DND-41 (cell line): ENCODE data around the gene PNISR.

Experiments
- ATAC-seq: fragments of 200-7000 bp; cut with Tn5 transposase; 3 replicates; pipeline ENCODE4 v1.9.1; 2021; ENCODE audit warnings: low read depth; ENCODE audit not compliant: insufficient read depth
- DNase-seq: peaks from one replicate; pipeline ENCODE4 v3.0.0-alpha.2; 2020
- H2AFZ ChIP-seq: 2 replicates; pipeline ENCODE4 v1.6.0; 2012; ENCODE audit warnings: low read depth, low read length
- H3K27ac ChIP-seq: 2 replicates; pipeline ENCODE4 v1.5.1; 2012; ENCODE audit warnings: low read length, inconsistent platforms
- H3K27me3 ChIP-seq: fragments of 200-600 bp; sonication (generic); 2 replicates; pipeline ENCODE4 v1.6.0; 2012; ENCODE audit warnings: low read length, mild to moderate bottlenecking, inconsistent platforms; ENCODE audit not compliant: insufficient read depth, poor library complexity
- H3K36me3 ChIP-seq: 2 replicates; pipeline ENCODE4 v1.5.1; 2012; ENCODE audit warnings: low read length, inconsistent platforms; ENCODE audit not compliant: insufficient read depth
- H3K4me1 ChIP-seq: 2 replicates; pipeline ENCODE4 v1.5.1; 2012; ENCODE audit warnings: mild to moderate bottlenecking, low read length; ENCODE audit not compliant: insufficient read depth
- H3K4me2 ChIP-seq: 2 replicates; pipeline ENCODE4 v1.6.0; 2012; ENCODE audit warnings: mild to moderate bottlenecking, moderate library complexity, low read length, inconsistent platforms; ENCODE audit not compliant: insufficient read depth
- H3K4me3 ChIP-seq, 2 experiments: fragments of 200-600 bp in 1 of 2; shearing (Covaris generic) in 1 of 2; 2 replicates each; pipeline ENCODE4 v1.5.1; 2012 to 2016; ENCODE audit warnings: inconsistent platforms in 2 of 2, low read length in 2 of 2, mild to moderate bottlenecking in 2 of 2, low read depth in 1 of 2, moderate library complexity in 1 of 2
- H3K79me2 ChIP-seq: 2 replicates; pipeline ENCODE4 v1.6.0; 2012; ENCODE audit warnings: low read length, inconsistent platforms; ENCODE audit not compliant: insufficient read depth
- H3K9ac ChIP-seq: 2 replicates; pipeline ENCODE4 v1.6.0; 2012; ENCODE audit warnings: low read depth, mild to moderate bottlenecking, inconsistent platforms, low read length, moderate library complexity
- H3K9me3 ChIP-seq: 2 replicates; pipeline ENCODE4 v1.5.1; 2012; ENCODE audit warnings: low read length, moderate library complexity, mild to moderate bottlenecking, inconsistent platforms; ENCODE audit not compliant: insufficient read depth, severe bottlenecking
- H4K20me1 ChIP-seq: 2 replicates; pipeline ENCODE4 v1.6.0; 2012; ENCODE audit warnings: low read length; ENCODE audit not compliant: insufficient read depth
- EZH2 ChIP-seq: IDR thresholded peaks from 3 replicates; pipeline ENCODE4 v1.6.1; 2012; ENCODE audit warnings: borderline replicate concordance, low read depth, mild to moderate bottlenecking, moderate library complexity, low read length, inconsistent platforms; ENCODE audit not compliant: severe bottlenecking
- TF ChIP-seq, protein P1 (sequence below): IDR thresholded peaks from 2 replicates; pipeline ENCODE4 v1.5.1; 2012; ENCODE audit warnings: borderline replicate concordance, low read length, moderate library complexity, mild to moderate bottlenecking; ENCODE audit not compliant: poor library complexity, severe bottlenecking; ENCODE audit errors: extremely low read depth

PNISR gene

DNA sequence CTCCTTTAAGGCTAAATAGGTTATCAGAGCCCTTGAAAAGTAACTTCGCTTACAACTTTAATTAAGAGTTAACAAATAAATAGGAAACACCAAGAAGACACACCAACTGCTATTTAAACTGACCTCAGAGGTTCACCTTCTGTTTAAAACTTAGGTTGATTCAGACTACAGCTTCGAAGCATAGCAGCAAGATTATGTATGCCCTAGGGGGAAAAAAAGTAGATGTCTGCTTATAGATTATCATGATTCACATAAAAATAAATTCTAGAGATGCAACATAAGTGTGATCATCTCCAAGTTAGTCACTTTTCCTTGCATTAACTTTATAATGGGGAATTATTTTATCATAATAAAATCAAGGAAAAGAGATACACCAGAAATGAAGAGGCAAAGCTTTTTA, 8.9 kb downstream of the PNISR start:
- Histone ChIP-seq H2AFZ (no peak overlapping the region), H3K9me3 (no peaks in the 10 kb centered on the region), H3K27ac (no peak overlapping the region), H3K4me1 (peaks cover 4% of the 10 kb centered on the region; the same call in 1 of the 2 replicates), H3K4me2 (no peak overlapping the region), H3K9ac (no peak overlapping the region), H3K36me3 (peaks cover 42% of the 10 kb centered on the region), H4K20me1 (peaks cover 81% of the 10 kb centered on the region), H3K27me3 (no peaks in the 10 kb centered on the region), H3K79me2 (peaks cover 100% of the 10 kb centered on the region), H3K4me3 (no peak overlapping the region)
- TF ChIP-seq, protein P1, sequence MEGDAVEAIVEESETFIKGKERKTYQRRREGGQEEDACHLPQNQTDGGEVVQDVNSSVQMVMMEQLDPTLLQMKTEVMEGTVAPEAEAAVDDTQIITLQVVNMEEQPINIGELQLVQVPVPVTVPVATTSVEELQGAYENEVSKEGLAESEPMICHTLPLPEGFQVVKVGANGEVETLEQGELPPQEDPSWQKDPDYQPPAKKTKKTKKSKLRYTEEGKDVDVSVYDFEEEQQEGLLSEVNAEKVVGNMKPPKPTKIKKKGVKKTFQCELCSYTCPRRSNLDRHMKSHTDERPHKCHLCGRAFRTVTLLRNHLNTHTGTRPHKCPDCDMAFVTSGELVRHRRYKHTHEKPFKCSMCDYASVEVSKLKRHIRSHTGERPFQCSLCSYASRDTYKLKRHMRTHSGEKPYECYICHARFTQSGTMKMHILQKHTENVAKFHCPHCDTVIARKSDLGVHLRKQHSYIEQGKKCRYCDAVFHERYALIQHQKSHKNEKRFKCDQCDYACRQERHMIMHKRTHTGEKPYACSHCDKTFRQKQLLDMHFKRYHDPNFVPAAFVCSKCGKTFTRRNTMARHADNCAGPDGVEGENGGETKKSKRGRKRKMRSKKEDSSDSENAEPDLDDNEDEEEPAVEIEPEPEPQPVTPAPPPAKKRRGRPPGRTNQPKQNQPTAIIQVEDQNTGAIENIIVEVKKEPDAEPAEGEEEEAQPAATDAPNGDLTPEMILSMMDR, result no peak
- TF ChIP-seq EZH2, result no peak
- no peak for DNase-seq
- no peak for ATAC-seq

DNA sequence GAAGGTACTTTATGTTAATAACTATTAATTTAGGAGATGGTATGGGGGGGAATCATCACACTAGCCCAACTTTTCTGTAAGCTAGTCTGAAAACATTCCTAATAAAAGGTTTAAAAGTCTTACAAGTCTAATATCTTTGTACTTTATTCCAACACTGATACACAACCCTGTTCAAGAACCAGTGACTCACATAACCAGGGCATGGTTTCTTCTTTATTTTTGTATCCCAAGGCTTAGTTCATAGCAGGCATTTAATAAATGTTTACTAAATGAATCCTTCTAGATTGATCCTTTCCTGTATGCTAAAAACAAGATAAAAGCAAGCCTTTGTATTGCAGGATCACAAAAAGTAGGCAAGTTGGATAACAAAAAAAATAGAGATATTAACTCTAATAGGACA, 9.7 kb downstream of the PNISR start:
- no peak overlapping the region for H3K9ac ChIP-seq
- no peak overlapping the region for H2AFZ ChIP-seq
- no peak overlapping the region for H3K4me2 ChIP-seq
- DNase-seq (no peak), ATAC-seq (no peak)
- peaks cover 78% of the 10 kb centered on the region for H4K20me1 ChIP-seq
- no peaks in the 10 kb centered on the region for H3K4me1 ChIP-seq
- H3K9me3 ChIP-seq, result no peaks in the 10 kb centered on the region
- TF ChIP-seq, protein P1, result no peak
- TF ChIP-seq EZH2, result no peak
- H3K79me2 ChIP-seq, result peaks cover 100% of the 10 kb centered on the region
- H3K4me3 ChIP-seq, result no peak overlapping the region
- H3K27ac ChIP-seq, result no peak overlapping the region
- H3K27me3 ChIP-seq, result no peaks in the 10 kb centered on the region
- H3K36me3 ChIP-seq, result peaks cover 47% of the 10 kb centered on the region

GRCh38 chr6:99412065-99412464, 13.0 kb downstream of the PNISR start:
- no peak for ATAC-seq
- H3K27me3 ChIP-seq, result no peaks in the 10 kb centered on the region
- TF ChIP-seq, protein P1, result no peak
- no peak for TF ChIP-seq EZH2
- peaks cover 86% of the 10 kb centered on the region for H3K79me2 ChIP-seq
- no peak overlapping the region for H3K9ac ChIP-seq
- peaks cover 79% of the 10 kb centered on the region for H3K36me3 ChIP-seq
- H3K9me3 ChIP-seq, result no peaks in the 10 kb centered on the region
- H3K27ac ChIP-seq, result no peak overlapping the region
- H3K4me2 ChIP-seq, result no peak overlapping the region
- H3K4me3 ChIP-seq, result no peak overlapping the region
- DNase-seq, result no peak
- H4K20me1 ChIP-seq, result peaks cover 54% of the 10 kb centered on the region; the same call in 1 of the 2 replicates
- H2AFZ ChIP-seq, result no peak overlapping the region
- H3K4me1 ChIP-seq, result no peaks in the 10 kb centered on the region

GRCh38 chr6:99409672-99410071, 15.4 kb downstream of the PNISR start:
- Histone ChIP-seq H3K4me2 (no peak overlapping the region), H3K36me3 (peaks cover 92% of the 10 kb centered on the region), H3K27ac (no peak overlapping the region), H2AFZ (no peak overlapping the region), H3K9me3 (no peaks in the 10 kb centered on the region), H3K79me2 (peaks cover 62% of the 10 kb centered on the region), H3K27me3 (no peaks in the 10 kb centered on the region), H3K4me3 (no peak overlapping the region), H3K4me1 (no peaks in the 10 kb centered on the region), H3K9ac (no peak overlapping the region), H4K20me1 (peaks cover 34% of the 10 kb centered on the region; the same call in 1 of the 2 replicates)
- ATAC-seq (no peak), DNase-seq (no peak)
- TF ChIP-seq EZH2, result no peak
- TF ChIP-seq, protein P1, result no peak
